Measurements from ENCODE around the gene INTS4.
A peak's percentile ranks its signal among the peaks of the same experiment; 100 is the strongest.
"Not testable (repeated sequence)": the region's sequence is repeated elsewhere in the genome, so short reads cannot be mapped to it uniquely, and the experiment has no call there.

Gene INTS4

GRCh38 chr11:78037825-78038620, 43.6 kb upstream of the INTS4 start:
- H3K9me3 ChIP-seq (ENCODE audit: control insufficient read depth in 5 of 5, low read length in 5 of 5): no peaks in the 10 kb centered on the region
- peak overlapping the region in 1 of 5 donors; percentile 20 for H3K9ac ChIP-seq (ENCODE audit: low read length in 5 of 5)
- H3K27me3 ChIP-seq (ENCODE audit: control insufficient read depth in 5 of 5, insufficient read depth in 4 of 5, low read length in 5 of 5): no peaks in the 10 kb centered on the region
- peaks cover 3 to 38% (median 16%) of the 10 kb centered on the region in 5 donors for H3K4me1 ChIP-seq (ENCODE audit: control insufficient read depth in 5 of 5, insufficient read depth in 5 of 5, low read length in 5 of 5)
- no peak overlapping the region for H3K27ac ChIP-seq (ENCODE audit: low read depth, low read length)
- H3K4me3 ChIP-seq (ENCODE audit: low read depth in 1 of 5, low read length in 5 of 5): no peak overlapping the region
- no peaks in the 10 kb centered on the region for H3K36me3 ChIP-seq (ENCODE audit: control insufficient read depth in 5 of 5, insufficient read depth in 5 of 5, low read length in 5 of 5)

- Histone ChIP-seq H3K36me3 (ENCODE audit: control insufficient read depth in 5 of 5, insufficient read depth in 5 of 5, low read length in 5 of 5) (no peaks in the 10 kb centered on the region), H3K4me3 (ENCODE audit: low read depth in 1 of 5, low read length in 5 of 5) (no peak overlapping the region), H3K4me1 (ENCODE audit: control insufficient read depth in 5 of 5, insufficient read depth in 5 of 5, low read length in 5 of 5) (peaks cover 3 to 38% (median 16%) of the 10 kb centered on the region in 5 donors), H3K9me3 (ENCODE audit: control insufficient read depth in 5 of 5, low read length in 5 of 5) (no peaks in the 10 kb centered on the region), H3K9ac (ENCODE audit: low read length in 5 of 5) (no peak overlapping the region), H3K27ac (ENCODE audit: low read depth, low read length) (no peak overlapping the region), H3K27me3 (ENCODE audit: control insufficient read depth in 5 of 5, insufficient read depth in 4 of 5, low read length in 5 of 5) (no peaks in the 10 kb centered on the region)
Observed at GRCh38 chr11:78037056-78037455, 42.6 kb upstream of the INTS4 start.

- no peak overlapping the region for H3K9ac ChIP-seq (ENCODE audit: low read length in 5 of 5)
- no peaks in the 10 kb centered on the region for H3K27me3 ChIP-seq (ENCODE audit: control insufficient read depth in 5 of 5, insufficient read depth in 4 of 5, low read length in 5 of 5)
- H3K36me3 ChIP-seq (ENCODE audit: control insufficient read depth in 5 of 5, insufficient read depth in 5 of 5, low read length in 5 of 5): no peaks in the 10 kb centered on the region
- H3K27ac ChIP-seq (ENCODE audit: low read depth, low read length): no peak overlapping the region
- no peaks in the 10 kb centered on the region for H3K9me3 ChIP-seq (ENCODE audit: control insufficient read depth in 5 of 5, low read length in 5 of 5)
- H3K4me1 ChIP-seq (ENCODE audit: control insufficient read depth in 5 of 5, insufficient read depth in 5 of 5, low read length in 5 of 5): peaks cover 3 to 38% (median 16%) of the 10 kb centered on the region in 5 donors
- H3K4me3 ChIP-seq (ENCODE audit: low read depth in 1 of 5, low read length in 5 of 5): no peak overlapping the region
Observed at GRCh38 chr11:78036313-78036712, 41.8 kb upstream of the INTS4 start.

- H3K4me3 ChIP-seq (ENCODE audit: low read depth in 1 of 5, low read length in 5 of 5): no peak overlapping the region
- H3K36me3 ChIP-seq (ENCODE audit: control insufficient read depth in 5 of 5, insufficient read depth in 5 of 5, low read length in 5 of 5): no peaks in the 10 kb centered on the region
- H3K27ac ChIP-seq (ENCODE audit: low read depth, low read length): no peak overlapping the region
- no peaks in the 10 kb centered on the region for H3K27me3 ChIP-seq (ENCODE audit: control insufficient read depth in 5 of 5, insufficient read depth in 4 of 5, low read length in 5 of 5)
- H3K4me1 ChIP-seq (ENCODE audit: control insufficient read depth in 5 of 5, insufficient read depth in 5 of 5, low read length in 5 of 5): peaks cover 2 to 32% (median 12%) of the 10 kb centered on the region in 5 donors
- H3K9ac ChIP-seq (ENCODE audit: low read length in 5 of 5): no peak overlapping the region
- no peaks in the 10 kb centered on the region for H3K9me3 ChIP-seq (ENCODE audit: control insufficient read depth in 5 of 5, low read length in 5 of 5)
Observed at GRCh38 chr11:78034623-78035022, 40.2 kb upstream of the INTS4 start.

- Histone ChIP-seq H3K9me3 (ENCODE audit: control insufficient read depth in 5 of 5, low read length in 5 of 5) (no peaks in the 10 kb centered on the region), H3K4me3 (ENCODE audit: low read depth in 1 of 5, low read length in 5 of 5) (no peak overlapping the region), H3K27ac (ENCODE audit: low read depth, low read length) (no peak overlapping the region), H3K36me3 (ENCODE audit: control insufficient read depth in 5 of 5, insufficient read depth in 5 of 5, low read length in 5 of 5) (no peaks in the 10 kb centered on the region), H3K9ac (ENCODE audit: low read length in 5 of 5) (no peak overlapping the region), H3K4me1 (ENCODE audit: control insufficient read depth in 5 of 5, insufficient read depth in 5 of 5, low read length in 5 of 5) (peaks cover 2 to 20% (median 10%) of the 10 kb centered on the region in 5 donors), H3K27me3 (ENCODE audit: control insufficient read depth in 5 of 5, insufficient read depth in 4 of 5, low read length in 5 of 5) (no peaks in the 10 kb centered on the region)
Observed at GRCh38 chr11:78033040-78033439, 38.6 kb upstream of the INTS4 start.

GRCh38 chr11:78032090-78032489, 37.6 kb upstream of the INTS4 start:
- H3K4me3 ChIP-seq (ENCODE audit: low read depth in 1 of 5, low read length in 5 of 5): no peak overlapping the region
- peaks cover 2 to 17% (median 10%) of the 10 kb centered on the region in 5 donors for H3K4me1 ChIP-seq (ENCODE audit: control insufficient read depth in 5 of 5, insufficient read depth in 5 of 5, low read length in 5 of 5)
- no peaks in the 10 kb centered on the region for H3K36me3 ChIP-seq (ENCODE audit: control insufficient read depth in 5 of 5, insufficient read depth in 5 of 5, low read length in 5 of 5)
- H3K9ac ChIP-seq (ENCODE audit: low read length in 5 of 5): no peak overlapping the region
- H3K27me3 ChIP-seq (ENCODE audit: control insufficient read depth in 5 of 5, insufficient read depth in 4 of 5, low read length in 5 of 5): no peaks in the 10 kb centered on the region
- H3K27ac ChIP-seq (ENCODE audit: low read depth, low read length): no peak overlapping the region
- H3K9me3 ChIP-seq (ENCODE audit: control insufficient read depth in 5 of 5, low read length in 5 of 5): no peaks in the 10 kb centered on the region

GRCh38 chr11:78031629-78032028, 37.2 kb upstream of the INTS4 start:
- H3K9me3 ChIP-seq (ENCODE audit: control insufficient read depth in 5 of 5, low read length in 5 of 5): no peaks in the 10 kb centered on the region
- peaks cover 2 to 14% (median 10%) of the 10 kb centered on the region in 5 donors for H3K4me1 ChIP-seq (ENCODE audit: control insufficient read depth in 5 of 5, insufficient read depth in 5 of 5, low read length in 5 of 5)
- no peak overlapping the region for H3K4me3 ChIP-seq (ENCODE audit: low read depth in 1 of 5, low read length in 5 of 5)
- no peak overlapping the region for H3K9ac ChIP-seq (ENCODE audit: low read length in 5 of 5)
- no peaks in the 10 kb centered on the region for H3K27me3 ChIP-seq (ENCODE audit: control insufficient read depth in 5 of 5, insufficient read depth in 4 of 5, low read length in 5 of 5)
- H3K36me3 ChIP-seq (ENCODE audit: control insufficient read depth in 5 of 5, insufficient read depth in 5 of 5, low read length in 5 of 5): no peaks in the 10 kb centered on the region
- H3K27ac ChIP-seq (ENCODE audit: low read depth, low read length): no peak overlapping the region

- Histone ChIP-seq H3K36me3 (ENCODE audit: control insufficient read depth in 5 of 5, insufficient read depth in 5 of 5, low read length in 5 of 5) (no peaks in the 10 kb centered on the region), H3K4me1 (ENCODE audit: control insufficient read depth in 5 of 5, insufficient read depth in 5 of 5, low read length in 5 of 5) (peaks cover 2 to 14% (median 10%) of the 10 kb centered on the region in 5 donors), H3K9ac (ENCODE audit: low read length in 5 of 5) (no peak overlapping the region), H3K4me3 (ENCODE audit: low read depth in 1 of 5, low read length in 5 of 5) (no peak overlapping the region), H3K9me3 (ENCODE audit: control insufficient read depth in 5 of 5, low read length in 5 of 5) (no peaks in the 10 kb centered on the region), H3K27ac (ENCODE audit: low read depth, low read length) (no peak overlapping the region), H3K27me3 (ENCODE audit: control insufficient read depth in 5 of 5, insufficient read depth in 4 of 5, low read length in 5 of 5) (no peaks in the 10 kb centered on the region)
Observed at GRCh38 chr11:78030429-78031325, 36.2 kb upstream of the INTS4 start.

GRCh38 chr11:78028423-78028822, 34.0 kb upstream of the INTS4 start:
- not testable (repeated sequence) for H3K36me3 ChIP-seq (ENCODE audit: control insufficient read depth in 5 of 5, insufficient read depth in 5 of 5, low read length in 5 of 5); H3K9me3 ChIP-seq (ENCODE audit: control insufficient read depth in 5 of 5, low read length in 5 of 5); H3K4me3 ChIP-seq (ENCODE audit: low read depth in 1 of 5, low read length in 5 of 5); H3K9ac ChIP-seq (ENCODE audit: low read length in 5 of 5); H3K27me3 ChIP-seq (ENCODE audit: control insufficient read depth in 5 of 5, insufficient read depth in 4 of 5, low read length in 5 of 5); H3K27ac ChIP-seq (ENCODE audit: low read depth, low read length)
- peaks cover 2 to 14% (median 10%) of the 10 kb centered on the region in 5 donors for H3K4me1 ChIP-seq (ENCODE audit: control insufficient read depth in 5 of 5, insufficient read depth in 5 of 5, low read length in 5 of 5)

GRCh38 chr11:78027759-78028158, 33.3 kb upstream of the INTS4 start:
- Histone ChIP-seq H3K9ac (ENCODE audit: low read length in 5 of 5) (no peak overlapping the region), H3K27me3 (ENCODE audit: control insufficient read depth in 5 of 5, insufficient read depth in 4 of 5, low read length in 5 of 5) (no peaks in the 10 kb centered on the region), H3K27ac (ENCODE audit: low read depth, low read length) (no peak overlapping the region), H3K4me1 (ENCODE audit: control insufficient read depth in 5 of 5, insufficient read depth in 5 of 5, low read length in 5 of 5) (peaks cover 2 to 19% (median 17%) of the 10 kb centered on the region in 5 donors), H3K36me3 (ENCODE audit: control insufficient read depth in 5 of 5, insufficient read depth in 5 of 5, low read length in 5 of 5) (no peaks in the 10 kb centered on the region), H3K9me3 (ENCODE audit: control insufficient read depth in 5 of 5, low read length in 5 of 5) (no peaks in the 10 kb centered on the region), H3K4me3 (ENCODE audit: low read depth in 1 of 5, low read length in 5 of 5) (no peak overlapping the region)

Data from subcutaneous abdominal adipose tissue (tissue), 5 donors.